Ishikawa (cell line): ENCODE results near the gene LIMCH1.

ENCODE experiments used
- CEBPB ChIP-seq: IDR thresholded peaks from 2 replicates; pipeline ENCODE4 v1.6.1; 2012
- CREB1 ChIP-seq: IDR thresholded peaks from 2 replicates; pipeline ENCODE4 v1.6.1; 2012; ENCODE audit warnings: low read depth
- EP300 ChIP-seq: IDR thresholded peaks from 2 replicates; pipeline ENCODE4 v1.6.1; 2012; ENCODE audit warnings: borderline replicate concordance
- FOXM1 ChIP-seq: IDR thresholded peaks from 2 replicates; pipeline ENCODE4 v1.6.1; 2012; ENCODE audit warnings: low read depth, borderline replicate concordance
- MAX ChIP-seq: IDR thresholded peaks from 2 replicates; pipeline ENCODE4 v1.6.1; 2012
- NFIC ChIP-seq: IDR thresholded peaks from 2 replicates; pipeline ENCODE4 v1.6.1; 2012
- RAD21 ChIP-seq: IDR thresholded peaks from 2 replicates; pipeline ENCODE4 v1.6.1; 2012; ENCODE audit warnings: low read depth
- REST ChIP-seq: IDR thresholded peaks from 2 replicates; pipeline ENCODE4 v1.6.1; 2012; ENCODE audit warnings: low read depth, mild to moderate bottlenecking
- TAF1 ChIP-seq: IDR thresholded peaks from 2 replicates; pipeline ENCODE4 v1.6.1; 2012; ENCODE audit warnings: low read depth, mild to moderate bottlenecking
- TCF12 ChIP-seq: IDR thresholded peaks from 2 replicates; pipeline ENCODE4 v1.6.1; 2012; ENCODE audit warnings: low read depth
- TEAD4 ChIP-seq: IDR thresholded peaks from 2 replicates; pipeline ENCODE4 v1.6.1; 2012

DNA sequence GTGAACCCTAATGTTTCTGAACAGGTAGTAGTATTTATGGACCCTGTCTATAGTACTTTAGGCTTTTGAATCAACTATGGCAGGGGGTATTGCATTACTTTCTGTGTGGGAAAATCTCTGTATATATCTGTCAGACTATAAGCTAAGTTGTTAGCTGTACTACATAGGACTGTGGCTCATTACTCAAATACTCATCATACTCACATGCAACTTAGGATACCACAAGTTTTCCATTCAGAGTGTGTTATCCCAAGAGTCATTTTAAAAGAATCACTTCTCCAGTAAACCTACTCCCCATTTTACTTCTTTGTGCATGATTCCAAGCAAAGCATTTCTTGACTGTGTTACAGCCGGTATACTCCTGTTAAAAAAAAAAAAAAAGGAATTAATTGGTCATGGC, 115.0 kb downstream of the LIMCH1 start:
- TF ChIP-seq MAX (no peak), TEAD4 (no peak), NFIC (no peak), TCF12 (no peak), EP300 (no peak), TAF1 (no peak), RAD21 (no peak), FOXM1 (no peak), CREB1 (no peak), CEBPB (no peak), REST (no peak)
